Stomach (tissue), 9 donors: Measurements from ENCODE around the gene SLC16A10. TPM values are rescaled to one million over a fixed set of nuclear protein-coding genes. Genes with fewer than 3 reads are reported as not detected.
"Not testable (repeated sequence)": the region's sequence is repeated elsewhere in the genome, so short reads cannot be mapped to it uniquely, and the experiment has no call there.

Source experiments
- DNase-seq, 2 donors: peaks; one replicate each; pipeline versions ENCODE4 v3.0.0 to v3.0.0-alpha.2; 2013 to 2019
- H3K27ac ChIP-seq, 5 donors: fragments of 200-600 bp in 4 of 5; sonication (generic) in 4 of 5; one replicate each; pipeline ENCODE4 v1.5.1; 2013 to 2019; ENCODE audit warnings: mild to moderate bottlenecking in 1 of 5, moderate library complexity in 1 of 5
- H3K27me3 ChIP-seq, 3 donors: fragments of 200-600 bp; sonication (generic); one replicate each; pipeline ENCODE4 v1.5.1; 2017 to 2019; ENCODE audit warnings: mixed run types in 1 of 3
- H3K36me3 ChIP-seq, 4 donors: fragments of 200-600 bp; sonication (generic); 1 replicate in 3 of 4; 2 replicates in 1 of 4; pipeline ENCODE4 v1.5.1; 2016 to 2019
- H3K4me1 ChIP-seq, 4 donors: fragments of 200-600 bp; sonication (generic); one replicate each; pipeline ENCODE4 v1.5.1; 2016 to 2019
- H3K4me3 ChIP-seq, 4 donors: fragments of 200-600 bp; sonication (generic) in 3 of 4; one replicate each; pipeline ENCODE4 v1.5.1; 2016 to 2019; ENCODE audit warnings: mild to moderate bottlenecking in 1 of 4
- H3K9me3 ChIP-seq, 4 donors: fragments of 200-600 bp; sonication (generic); one replicate each; pipeline ENCODE4 v1.5.1; 2016 to 2019
- EP300 ChIP-seq: sonication (generic); formaldehyde crosslinking; IDR thresholded peaks from one replicate; pipeline ENCODE4 v1.6.1; 2017; ENCODE audit warnings: antibody characterized with exemption
- POLR2A ChIP-seq, 4 donors: fragments of 450-650 bp; IDR thresholded peaks; one replicate each; pipeline ENCODE4 v1.6.1; 2016; ENCODE audit warnings: antibody characterized with exemption in 4 of 4, control low read depth in 2 of 4, mild to moderate bottlenecking in 1 of 4, moderate library complexity in 1 of 4
- POLR2AphosphoS5 ChIP-seq, 3 donors: sonication (generic); formaldehyde crosslinking; IDR thresholded peaks; one replicate each; pipeline ENCODE4 v1.6.1; 2016; ENCODE audit warnings: antibody characterized with exemption in 3 of 3
- WGBS, 5 donors: extraction: QIAGEN DNeasy Blood & Tissue Kit in 3 of 5; methylation state at CpG; one replicate each; pipeline versions ENCODE4 v1.1.5 to v1.1.7; 2013 to 2018; 5-methylcytosine and 5-hydroxymethylcytosine counted together
- intact Hi-C: fragments of 100-400 bp; cut with DNase I; formaldehyde crosslinking; loops from one replicate; pipeline ENCODE4 v1.15.1; 2023; ENCODE audit warnings: low total_unique reads
- polyA plus RNA-seq, 3 donors: library from polyadenylated mRNA; stranded (reverse); fragments of 200-250 nt; gene quantifications; one replicate each; pipeline ENCODE4 v1.2.3, GENCODE V29; 2013
- total RNA-seq, 5 donors: library from RNA; depleted of rRNA; stranded (reverse); fragments of >200 nt; gene quantifications; one replicate each; pipeline versions ENCODE4 v1.1.0 to v1.2.3, GENCODE V29; 2014 to 2016
- TF ChIP-seq, protein P1 (sequence below), 7 experiments: fragments of 450-650 bp in 4 of 7; fragments of 200-600 bp in 3 of 7; sonication (generic) in 3 of 7; IDR thresholded peaks; one replicate each; pipeline ENCODE4 v1.5.1; 2016 to 2019; ENCODE audit warnings: antibody characterized with exemption in 7 of 7, control low read depth in 2 of 7, mild to moderate bottlenecking in 1 of 7
- donor health status: healthy with polysubstance abuse.
- donor health status: Bipolar disorder and iron deficiency.
- donor health status: healthy.

The SLC16A10 gene
- total and polyA plus RNA-seq, 8 donors: 0.46 to 206 (median 8.5) TPM

DNA sequence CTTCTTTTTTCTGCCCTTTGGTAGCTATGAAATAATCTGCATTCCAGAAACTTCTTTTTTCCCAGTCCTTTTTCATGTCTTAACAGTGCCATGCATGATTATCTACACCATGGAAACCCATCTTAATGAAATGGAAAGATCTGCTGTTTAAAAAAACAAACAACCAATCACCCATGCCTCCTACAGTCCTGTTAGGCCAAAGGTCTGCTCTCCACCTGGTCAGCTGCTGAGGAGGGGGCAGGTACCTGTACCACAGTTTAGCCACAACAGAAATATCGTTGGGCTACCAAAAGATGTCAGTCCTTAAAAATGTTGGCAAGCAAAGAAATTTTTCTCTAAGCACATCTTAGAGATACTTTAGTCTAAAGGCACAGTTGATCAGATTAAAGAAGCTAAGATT, 112.6 kb downstream of the SLC16A10 start:
- TF ChIP-seq, protein P1, sequence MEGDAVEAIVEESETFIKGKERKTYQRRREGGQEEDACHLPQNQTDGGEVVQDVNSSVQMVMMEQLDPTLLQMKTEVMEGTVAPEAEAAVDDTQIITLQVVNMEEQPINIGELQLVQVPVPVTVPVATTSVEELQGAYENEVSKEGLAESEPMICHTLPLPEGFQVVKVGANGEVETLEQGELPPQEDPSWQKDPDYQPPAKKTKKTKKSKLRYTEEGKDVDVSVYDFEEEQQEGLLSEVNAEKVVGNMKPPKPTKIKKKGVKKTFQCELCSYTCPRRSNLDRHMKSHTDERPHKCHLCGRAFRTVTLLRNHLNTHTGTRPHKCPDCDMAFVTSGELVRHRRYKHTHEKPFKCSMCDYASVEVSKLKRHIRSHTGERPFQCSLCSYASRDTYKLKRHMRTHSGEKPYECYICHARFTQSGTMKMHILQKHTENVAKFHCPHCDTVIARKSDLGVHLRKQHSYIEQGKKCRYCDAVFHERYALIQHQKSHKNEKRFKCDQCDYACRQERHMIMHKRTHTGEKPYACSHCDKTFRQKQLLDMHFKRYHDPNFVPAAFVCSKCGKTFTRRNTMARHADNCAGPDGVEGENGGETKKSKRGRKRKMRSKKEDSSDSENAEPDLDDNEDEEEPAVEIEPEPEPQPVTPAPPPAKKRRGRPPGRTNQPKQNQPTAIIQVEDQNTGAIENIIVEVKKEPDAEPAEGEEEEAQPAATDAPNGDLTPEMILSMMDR (IDR thresholded peaks at IDR 0.05): no peak
- no peak for TF ChIP-seq EP300
- no peak for TF ChIP-seq POLR2AphosphoS5 (IDR thresholded peaks at IDR 0.05)
- no peak for TF ChIP-seq POLR2A (IDR thresholded peaks at IDR 0.05)
- H3K9me3 ChIP-seq: no peaks in the 10 kb centered on the region
- H3K36me3 ChIP-seq: no peaks in the 10 kb centered on the region
- no peaks in the 10 kb centered on the region for H3K27me3 ChIP-seq
- peak overlapping the region; percentile 3 to 74 (median 59) for H3K27ac ChIP-seq
- intact Hi-C loops: loop anchor here (10.0 kb wide), 1 partner anchor 145 kb away; no protein-coding TSS in a partner anchor
- DNase-seq: no peak
- H3K4me1 ChIP-seq: peaks cover 0 to 27% (median 13%) of the 10 kb centered on the region in 4 donors
- no peak overlapping the region for H3K4me3 ChIP-seq
- 12 to 41% (median 27%) methylated on average over 1 of the region's 1 CpG for WGBS, 5 donors

DNA sequence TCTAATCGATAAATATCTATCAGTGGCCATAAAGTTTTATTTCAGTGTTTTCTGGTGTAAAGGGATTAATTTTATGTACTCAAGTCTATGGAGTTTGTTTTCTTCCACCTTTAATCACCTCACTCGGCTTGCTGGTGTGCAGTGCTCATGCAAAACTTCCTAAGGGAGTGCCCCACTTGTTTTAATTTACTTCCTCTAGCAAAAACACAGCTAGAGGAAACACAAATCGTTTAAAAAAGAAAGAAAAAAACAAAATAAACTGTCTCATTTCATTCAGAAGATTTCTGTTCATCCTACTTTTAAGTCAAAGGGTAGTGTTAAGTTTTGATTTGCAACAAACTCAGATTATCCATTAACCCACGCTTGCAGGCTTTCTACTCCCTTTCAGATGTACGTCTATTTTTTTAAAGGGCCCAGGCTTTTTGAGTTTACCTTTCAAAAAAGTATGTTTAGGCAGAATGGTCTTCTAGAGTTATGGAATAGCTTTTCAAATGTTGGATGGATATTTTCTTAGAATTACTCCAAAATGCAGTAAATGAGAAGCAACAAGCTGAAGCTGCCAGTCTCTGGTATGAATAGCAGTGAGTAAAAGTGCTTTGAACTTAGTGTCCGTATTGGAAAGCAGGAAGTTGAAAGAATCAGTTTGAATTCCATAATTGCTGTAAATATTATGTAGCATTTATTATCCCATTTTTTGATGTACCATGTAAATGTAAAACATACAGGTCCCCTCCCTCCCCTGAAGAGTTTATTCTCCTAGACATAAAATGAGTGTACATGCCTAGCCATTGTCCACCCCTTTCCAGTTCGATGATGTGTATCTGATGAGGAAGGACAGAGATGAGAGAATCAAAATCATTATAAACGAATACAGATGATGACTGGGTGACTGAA, 113.3 kb downstream of the SLC16A10 start:
- Histone ChIP-seq H3K4me3 (no peak overlapping the region), H3K4me1 (peaks cover 0 to 31% (median 13%) of the 10 kb centered on the region in 4 donors), H3K27ac (peak overlapping the region in 4 of 5 donors; percentile 3 to 60 (median 46)), H3K27me3 (no peaks in the 10 kb centered on the region), H3K36me3 (no peaks in the 10 kb centered on the region), H3K9me3 (no peaks in the 10 kb centered on the region)
- 21 to 40% (median 33%) methylated on average over 8 of the region's 8 CpGs for WGBS, 5 donors
- intact Hi-C loops: loop anchor here (10.0 kb wide), 1 partner anchor 146 kb away; no protein-coding TSS in a partner anchor
- TF ChIP-seq POLR2AphosphoS5 (IDR thresholded peaks at IDR 0.05) (no peak), EP300 (no peak), POLR2A (IDR thresholded peaks at IDR 0.05) (no peak)
- TF ChIP-seq, protein P1 (IDR thresholded peaks at IDR 0.05): no peak
- DNase-seq: peak in 1 of 2 donors; percentile 39

DNA sequence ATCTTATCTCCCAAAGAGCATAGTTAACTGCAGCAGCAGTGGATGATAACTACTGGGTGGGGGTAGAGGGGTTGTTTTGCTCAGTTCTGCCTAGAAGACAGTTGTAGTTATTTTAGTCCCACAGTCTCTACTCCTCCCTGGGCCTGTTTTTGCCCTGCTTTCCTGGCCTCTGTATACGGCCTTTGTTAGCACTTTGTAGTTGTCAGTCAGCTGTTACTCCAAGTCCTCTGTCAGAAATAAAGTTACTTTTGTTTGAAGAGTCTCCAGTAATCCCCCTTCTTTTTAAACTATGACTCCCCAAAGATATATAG, 113.9 kb downstream of the SLC16A10 start:
- H3K27ac ChIP-seq: peak overlapping the region in 2 of 5 donors; percentile 59 to 60
- H3K27me3 ChIP-seq: no peaks in the 10 kb centered on the region
- TF ChIP-seq POLR2A (IDR thresholded peaks at IDR 0.05) (no peak), POLR2AphosphoS5 (IDR thresholded peaks at IDR 0.05) (no peak), EP300 (no peak)
- TF ChIP-seq, protein P1 (IDR thresholded peaks at IDR 0.05): no peak
- H3K4me1 ChIP-seq: peaks cover 0 to 35% (median 13%) of the 10 kb centered on the region in 4 donors
- 25 to 55% (median 38%) methylated on average over 1 of the region's 1 CpG for WGBS, 5 donors
- no peak for DNase-seq
- intact Hi-C loops: loop anchor here (10.0 kb wide), 1 partner anchor 146 kb away; no protein-coding TSS in a partner anchor
- no peak overlapping the region for H3K4me3 ChIP-seq
- no peaks in the 10 kb centered on the region for H3K9me3 ChIP-seq
- no peaks in the 10 kb centered on the region for H3K36me3 ChIP-seq

DNA sequence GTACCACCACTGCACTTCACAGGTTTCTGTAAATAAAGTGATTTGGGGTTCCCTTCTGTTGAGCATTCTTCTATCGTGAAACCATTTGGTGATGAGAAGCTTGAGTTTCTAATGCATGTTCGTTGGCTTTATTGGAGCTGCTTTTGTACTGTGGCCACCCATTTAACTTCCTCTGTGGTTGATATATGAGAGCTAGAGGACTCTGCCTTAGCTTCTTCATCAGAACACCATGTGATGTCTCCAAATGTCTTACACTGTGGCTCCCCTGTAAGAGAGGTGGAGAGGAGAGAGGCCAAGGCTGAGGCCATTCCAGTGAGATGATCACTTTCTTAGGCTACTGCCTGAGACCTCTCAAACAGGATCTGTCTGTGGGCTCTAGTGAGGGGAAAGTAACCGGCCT, 114.5 kb downstream of the SLC16A10 start:
- H3K9me3 ChIP-seq: no peaks in the 10 kb centered on the region
- intact Hi-C loops: loop anchor here (10.0 kb wide), 1 partner anchor 147 kb away; no protein-coding TSS in a partner anchor
- no peaks in the 10 kb centered on the region for H3K27me3 ChIP-seq
- H3K4me3 ChIP-seq: no peak overlapping the region
- TF ChIP-seq POLR2A (IDR thresholded peaks at IDR 0.05) (no peak), POLR2AphosphoS5 (IDR thresholded peaks at IDR 0.05) (no peak), EP300 (no peak)
- TF ChIP-seq, protein P1 (IDR thresholded peaks at IDR 0.05): no peak
- 65 to 93% (median 72%) methylated on average over 3 of the region's 3 CpGs for WGBS, 5 donors
- peaks cover 0 to 35% (median 13%) of the 10 kb centered on the region in 4 donors for H3K4me1 ChIP-seq
- DNase-seq: no peak
- H3K36me3 ChIP-seq: no peaks in the 10 kb centered on the region
- no peak overlapping the region for H3K27ac ChIP-seq

DNA sequence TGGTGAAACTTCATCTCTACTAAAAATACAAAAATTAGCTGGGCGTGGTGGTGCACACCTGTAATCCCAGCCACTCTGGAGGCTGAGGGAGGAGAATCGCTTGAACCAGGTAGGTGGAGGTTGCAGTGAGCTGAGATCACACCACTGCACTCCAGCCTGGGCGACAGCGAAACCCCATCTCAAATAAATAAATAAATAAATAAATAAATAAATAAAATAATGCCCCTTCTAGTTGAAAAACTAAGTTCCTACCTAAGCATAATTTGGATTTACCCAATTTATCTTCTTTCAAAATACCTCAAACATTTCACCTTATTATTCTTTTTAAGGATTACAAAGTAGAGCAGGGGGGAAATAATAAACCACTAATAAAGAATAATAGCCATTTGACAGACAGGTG, 116.2 kb downstream of the SLC16A10 start:
- H3K9me3 ChIP-seq, H3K27ac ChIP-seq, DNase-seq, H3K4me3 ChIP-seq, H3K36me3 ChIP-seq, H3K27me3 ChIP-seq: not testable (repeated sequence)
- 95 to 100% (median 96%) methylated on average over 4 of the region's 4 CpGs for WGBS, 5 donors
- peaks cover 0 to 35% (median 13%) of the 10 kb centered on the region in 4 donors for H3K4me1 ChIP-seq
- intact Hi-C loops: loop anchor here (10.0 kb wide), 1 partner anchor 149 kb away; no protein-coding TSS in a partner anchor
